GM12878 (cell line): Measurements from ENCODE around the gene MAT1A. TPM values are rescaled to one million over a fixed set of nuclear protein-coding genes. Genes with fewer than 3 reads are reported as not detected.

Experiments
- ATAC-seq: fragments of 200-7000 bp; cut with Tn5 transposase; 3 replicates; pipeline ENCODE4 v1.9.1; 2020; ENCODE audit warnings: mild to moderate bottlenecking, moderate library complexity
- BruUV-seq: library from RNA; stranded (reverse); fragments of 400-500 nt; replicated peaks from 2 replicates; lab custom pipeline; 2021; lab: Mats Ljungman, UMichigan
- CTCF ChIA-PET: fragments of 300-600 bp; sonication (Branson Sonifier 250); formaldehyde crosslinking; extraction: SDS; loops from one replicate; lab custom pipeline; 2021; ENCODE audit warnings: inconsistent platforms; lab: Yijun Ruan, JAX
- POLR2A ChIA-PET: fragments of 350-600 bp; formaldehyde crosslinking; extraction: SDS; loops from one replicate; lab custom pipeline; 2021; ENCODE audit warnings: inconsistent platforms; lab: Charles Lee
- RAD21 ChIA-PET: fragments of 300-600 bp; sonication (Branson Sonifier 250); formaldehyde crosslinking; loops from one replicate; lab custom pipeline; 2023; ENCODE audit warnings: antibody characterized with exemption; ENCODE audit not compliant: unreplicated experiment; lab: Charles Lee
- SMC1A ChIA-PET: fragments of 300-600 bp; sonication (Branson Sonifier 250); formaldehyde crosslinking; loops from one replicate; lab custom pipeline; 2023; ENCODE audit not compliant: unreplicated experiment, uncharacterized antibody; lab: Charles Lee
- DNase-seq: peaks from one replicate; pipeline ENCODE4 v3.0.0-alpha.2; 2011; ENCODE audit warnings: low read depth, low spot score
- FAIRE-seq: peaks from 3 replicates; lab custom pipeline; 2011; peaks lifted over from hg19 to GRCh38; lab: Jason Lieb, UNC
- H2AFZ ChIP-seq: 2 replicates; pipeline ENCODE4 v1.6.0; 2011; ENCODE audit warnings: low read depth, low read length, control low read depth; ENCODE audit not compliant: control insufficient read depth
- H3K27ac ChIP-seq: 2 replicates; pipeline ENCODE4 v1.5.1; 2011; ENCODE audit warnings: control low read depth; ENCODE audit not compliant: control insufficient read depth, insufficient read depth
- H3K27me3 ChIP-seq, 2 experiments: replicated peaks in 1 of 2; 2 replicates each; pipeline versions ENCODE4 v1.6.0 to v1.6.1; 2011; ENCODE audit warnings: low read length in 1 of 2; ENCODE audit not compliant: control insufficient read depth in 2 of 2, insufficient read depth in 2 of 2
- H3K36me3 ChIP-seq, 2 experiments: 2 replicates each; pipeline ENCODE4 v1.5.1; 2011; ENCODE audit warnings: low read length in 1 of 2; ENCODE audit not compliant: control insufficient read depth in 2 of 2, insufficient read depth in 2 of 2
- H3K4me1 ChIP-seq: 2 replicates; pipeline ENCODE4 v1.6.1; 2011; ENCODE audit warnings: mild to moderate bottlenecking, low read length, moderate library complexity, mixed read lengths; ENCODE audit not compliant: control insufficient read depth, insufficient read depth
- H3K4me2 ChIP-seq: 2 replicates; pipeline ENCODE4 v1.6.0; 2011; ENCODE audit warnings: control low read depth; ENCODE audit not compliant: control insufficient read depth, insufficient read depth
- H3K4me3 ChIP-seq: fragments of 200-600 bp; sonication (generic); 2 replicates; pipeline ENCODE4 v1.5.1; 2016
- H3K79me2 ChIP-seq: 2 replicates; pipeline ENCODE4 v1.6.0; 2011; ENCODE audit warnings: low read length; ENCODE audit not compliant: control insufficient read depth, insufficient read depth
- H3K9ac ChIP-seq: 2 replicates; pipeline ENCODE4 v1.8.0; 2011; ENCODE audit warnings: low read length, control low read depth, mixed read lengths; ENCODE audit not compliant: control insufficient read depth, insufficient read depth
- H3K9me3 ChIP-seq: replicated peaks from 3 replicates; pipeline ENCODE4 v1.5.1; 2011; ENCODE audit warnings: mild to moderate bottlenecking, low read length; ENCODE audit not compliant: control insufficient read depth, insufficient read depth
- H4K20me1 ChIP-seq: 2 replicates; pipeline ENCODE4 v1.6.0; 2011; ENCODE audit not compliant: control insufficient read depth, insufficient read depth
- CBX3 ChIP-seq: fragments of 200-600 bp; sonication (generic); IDR thresholded peaks from 2 replicates; pipeline ENCODE4 v1.6.1; 2016; ENCODE audit warnings: low read depth, borderline replicate concordance
- CEBPZ ChIP-seq: fragments of 150-350 bp; IDR thresholded peaks from 2 replicates; pipeline ENCODE4 v1.6.1; 2016; ENCODE audit warnings: low read depth, low read length
- EED ChIP-seq: sonication (generic); IDR thresholded peaks from 2 replicates; pipeline ENCODE4 v1.6.1; 2016; ENCODE audit warnings: antibody characterized with exemption, low read depth
- EGR1 ChIP-seq, 2 experiments: IDR thresholded peaks; 1 replicate in 1 of 2; 2 replicates in 1 of 2; pipeline ENCODE4 v1.6.1; 2011 to 2012; ENCODE audit warnings: low read depth in 2 of 2, low read length in 2 of 2, borderline replicate concordance in 1 of 2, mild to moderate bottlenecking in 1 of 2, moderate library complexity in 1 of 2
- GATAD2B ChIP-seq: fragments of 450-650 bp; conservative IDR thresholded peaks from 2 replicates; pipeline ENCODE4 v1.6.1; 2017; ENCODE audit warnings: low read depth, mild to moderate bottlenecking, moderate library complexity
- JUNB ChIP-seq: IDR thresholded peaks from 2 replicates; pipeline ENCODE4 v1.6.1; 2016; ENCODE audit warnings: antibody characterized with exemption, mild to moderate bottlenecking
- KAT2A ChIP-seq: conservative IDR thresholded peaks from 2 replicates; pipeline ENCODE4 v1.6.1; 2011; ENCODE audit warnings: low read depth, low read length; ENCODE audit not compliant: control insufficient read depth
- MEF2A ChIP-seq: IDR thresholded peaks from 2 replicates; pipeline ENCODE4 v1.6.1; 2011; ENCODE audit warnings: low read depth, mild to moderate bottlenecking, low read length, moderate library complexity; ENCODE audit not compliant: insufficient read depth
- NFYB ChIP-seq: IDR thresholded peaks from 2 replicates; pipeline ENCODE4 v1.6.1; 2011; ENCODE audit warnings: low read depth, mild to moderate bottlenecking, low read length, improper control_type of control experiment, moderate library complexity; ENCODE audit not compliant: insufficient read depth
- SKIL ChIP-seq: fragments of 450-650 bp; IDR thresholded peaks from 2 replicates; pipeline ENCODE4 v1.6.1; 2017; ENCODE audit warnings: mild to moderate bottlenecking, low read depth, inconsistent platforms; ENCODE audit not compliant: poor library complexity, severe bottlenecking
- SMC3 ChIP-seq: IDR thresholded peaks from 2 replicates; pipeline ENCODE4 v1.6.1; 2011; ENCODE audit warnings: low read length, improper control_type of control experiment, borderline replicate concordance
- SREBF1 ChIP-seq: IDR thresholded peaks from 2 replicates; pipeline ENCODE4 v1.6.1; 2012; ENCODE audit warnings: mild to moderate bottlenecking, low read length
- STAT3 ChIP-seq: IDR thresholded peaks from 2 replicates; pipeline ENCODE4 v1.6.1; 2011; ENCODE audit warnings: low read depth, low read length, improper control_type of control experiment
- TAF1 ChIP-seq: IDR thresholded peaks from 2 replicates; pipeline ENCODE4 v1.6.1; 2011; ENCODE audit warnings: mild to moderate bottlenecking, low read depth, low read length, borderline replicate concordance
- USF2 ChIP-seq: IDR thresholded peaks from 2 replicates; pipeline ENCODE4 v1.6.1; 2011; ENCODE audit warnings: low read depth, low read length, improper control_type of control experiment, borderline replicate concordance
- ZNF207 ChIP-seq: fragments of 450-650 bp; IDR thresholded peaks from 2 replicates; pipeline ENCODE4 v1.6.1; 2014; ENCODE audit warnings: antibody characterized with exemption, mild to moderate bottlenecking, borderline replicate concordance
- WGBS: methylation state at CpG from one replicate; pipeline ENCODE4 v1.1.6; 2016; ENCODE audit warnings: low lambda C conversion rate; ENCODE audit not compliant: insufficient replicate concordance, insufficient coverage; ENCODE audit errors: missing lambda C conversion rate; 5-methylcytosine and 5-hydroxymethylcytosine counted together
- in situ Hi-C: fragments of 300-500 bp; cut with MboI; formaldehyde crosslinking; loops from 9 replicates; pipeline ENCODE4 v1.14.3; 2018; ENCODE audit warnings: mixed read lengths
- intact Hi-C: fragments of 100-400 bp; cut with micrococcal nuclease; formaldehyde crosslinking; loops from one replicate; pipeline ENCODE4 v1.14.2; 2022; ENCODE audit not compliant: unreplicated experiment
- polyA plus RNA-seq, 11 experiments: library from polyadenylated mRNA; depleted of rRNA in 4 of 11; unstranded in 6 of 11; stranded (reverse) in 5 of 11; fragments of >200 nt; fragmentation: Nextera tagmentation in 4 of 11; fragmentation: Illumina TruSeq in 1 of 11; extraction: Ambion mirVana in 4 of 11; extraction: Trizol in 1 of 11; gene quantifications; 1 replicate in 1 of 11; 2 replicates in 10 of 11; pipeline versions ENCODE4 v1.2.1 to v1.2.3, GENCODE V29; 2011 to 2016; ENCODE audit warnings: inconsistent platforms in 2 of 11, missing spikeins in 2 of 11, low read depth in 1 of 11
- total RNA-seq, 4 experiments: library from RNA; depleted of rRNA in 3 of 4; stranded (reverse); fragments of >200 nt in 3 of 4; fragmentation: Illumina TruSeq in 1 of 4; extraction: Trizol in 1 of 4; gene quantifications; 2 replicates each; pipeline versions ENCODE4 v1.2.1 to v1.2.3, GENCODE V29; 2013 to 2021
- TF ChIP-seq, protein P1 (sequence below), 3 experiments: IDR thresholded peaks in 2 of 3; conservative IDR thresholded peaks in 1 of 3; 2 replicates each; pipeline ENCODE4 v1.5.1; 2011; ENCODE audit warnings: low read depth in 3 of 3, low read length in 3 of 3, mild to moderate bottlenecking in 3 of 3, control low read depth in 2 of 3, moderate library complexity in 2 of 3, inconsistent platforms in 1 of 3, mixed read lengths in 1 of 3; ENCODE audit not compliant: control insufficient read depth in 2 of 3, insufficient read depth in 1 of 3; ENCODE audit errors: extremely low read depth in 1 of 3

MAT1A gene
- total and polyA plus RNA-seq, 10 of the 15 experiments (the other 5 are each of a cell fraction or from before 2014, with no cell fraction given), result 0.23 TPM; not detected in 9

GRCh38 chr10:80284522-80284921, 4.9 kb downstream of the MAT1A start:
- Histone ChIP-seq H3K4me1 (no peaks in the 10 kb centered on the region), H3K9ac (no peak overlapping the region), H2AFZ (no peak overlapping the region), H3K4me3 (no peak overlapping the region), H3K4me2 (no peak overlapping the region), H3K36me3 (no peaks in the 10 kb centered on the region), H3K79me2 (no peaks in the 10 kb centered on the region), H4K20me1 (no peaks in the 10 kb centered on the region; the same call in 1 of the 2 replicates), H3K9me3 (no peaks in the 10 kb centered on the region), H3K27me3 (peaks cover 0 to 2% of the 10 kb centered on the region in 2 experiments; a peak in 2 of 4 replicates), H3K27ac (no peak overlapping the region)
- intact Hi-C loops (no loop called here), in situ Hi-C loops (no loop called here)
- WGBS, result 0% methylated on average over 1 of the region's 1 CpG
- BruUV-seq, result no TSS peak
- ChIA-PET RAD21 (no interaction called here), SMC1A (no interaction called here), CTCF (no interaction called here), POLR2A (no interaction called here)
- no peak for DNase-seq
- no peak for ATAC-seq
- FAIRE-seq, result no peak
- TF ChIP-seq, protein P1, sequence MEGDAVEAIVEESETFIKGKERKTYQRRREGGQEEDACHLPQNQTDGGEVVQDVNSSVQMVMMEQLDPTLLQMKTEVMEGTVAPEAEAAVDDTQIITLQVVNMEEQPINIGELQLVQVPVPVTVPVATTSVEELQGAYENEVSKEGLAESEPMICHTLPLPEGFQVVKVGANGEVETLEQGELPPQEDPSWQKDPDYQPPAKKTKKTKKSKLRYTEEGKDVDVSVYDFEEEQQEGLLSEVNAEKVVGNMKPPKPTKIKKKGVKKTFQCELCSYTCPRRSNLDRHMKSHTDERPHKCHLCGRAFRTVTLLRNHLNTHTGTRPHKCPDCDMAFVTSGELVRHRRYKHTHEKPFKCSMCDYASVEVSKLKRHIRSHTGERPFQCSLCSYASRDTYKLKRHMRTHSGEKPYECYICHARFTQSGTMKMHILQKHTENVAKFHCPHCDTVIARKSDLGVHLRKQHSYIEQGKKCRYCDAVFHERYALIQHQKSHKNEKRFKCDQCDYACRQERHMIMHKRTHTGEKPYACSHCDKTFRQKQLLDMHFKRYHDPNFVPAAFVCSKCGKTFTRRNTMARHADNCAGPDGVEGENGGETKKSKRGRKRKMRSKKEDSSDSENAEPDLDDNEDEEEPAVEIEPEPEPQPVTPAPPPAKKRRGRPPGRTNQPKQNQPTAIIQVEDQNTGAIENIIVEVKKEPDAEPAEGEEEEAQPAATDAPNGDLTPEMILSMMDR (IDR thresholded peaks at IDR 0.05 in 2 of 3, conservative IDR thresholded peaks at IDR 0.05 in 1 of 3; ENCODE audit: control insufficient read depth in 2 of 3, extremely low read depth in 1 of 3, insufficient read depth in 1 of 3, low read depth in 3 of 3, low read length in 3 of 3), result no peak
- no peak for TF ChIP-seq KAT2A
- no peak for TF ChIP-seq ZNF207
- TF ChIP-seq NFYB, result no peak
- TF ChIP-seq EGR1 (IDR thresholded peaks at IDR 0.05; ENCODE audit: borderline replicate concordance in 1 of 2, low read depth in 2 of 2, low read length in 2 of 2), result no peak
- no peak for TF ChIP-seq STAT3
- TF ChIP-seq CEBPZ, result no peak
- no peak for TF ChIP-seq CBX3
- TF ChIP-seq SMC3, result no peak
- TF ChIP-seq TAF1, result no peak
- no peak for TF ChIP-seq MEF2A
- no peak for TF ChIP-seq GATAD2B
- TF ChIP-seq JUNB, result no peak
- TF ChIP-seq USF2, result no peak
- no peak for TF ChIP-seq EED
- no peak for TF ChIP-seq SKIL
- TF ChIP-seq SREBF1, result no peak
